22Rv1 (cell line): ENCODE results near the gene DEGS1.

Experiments used
- H3K27ac ChIP-seq: fragments of 450-650 bp; 2 replicates; pipeline ENCODE4 v1.5.1; 2017
- ZFX ChIP-seq: fragments of 450-650 bp; IDR thresholded peaks from 2 replicates; pipeline ENCODE4 v1.6.1; 2017; ENCODE audit warnings: antibody characterized with exemption, borderline replicate concordance
- TF ChIP-seq, protein P1 (sequence below): fragments of 450-650 bp; IDR thresholded peaks from 2 replicates; pipeline ENCODE4 v1.5.1; 2017; ENCODE audit warnings: mild to moderate bottlenecking

Gene DEGS1

GRCh38 chr1:224226849-224227502 is 43.9 kb downstream of the DEGS1 start:
- no peak overlapping the region for H3K27ac ChIP-seq
- TF ChIP-seq, protein P1, sequence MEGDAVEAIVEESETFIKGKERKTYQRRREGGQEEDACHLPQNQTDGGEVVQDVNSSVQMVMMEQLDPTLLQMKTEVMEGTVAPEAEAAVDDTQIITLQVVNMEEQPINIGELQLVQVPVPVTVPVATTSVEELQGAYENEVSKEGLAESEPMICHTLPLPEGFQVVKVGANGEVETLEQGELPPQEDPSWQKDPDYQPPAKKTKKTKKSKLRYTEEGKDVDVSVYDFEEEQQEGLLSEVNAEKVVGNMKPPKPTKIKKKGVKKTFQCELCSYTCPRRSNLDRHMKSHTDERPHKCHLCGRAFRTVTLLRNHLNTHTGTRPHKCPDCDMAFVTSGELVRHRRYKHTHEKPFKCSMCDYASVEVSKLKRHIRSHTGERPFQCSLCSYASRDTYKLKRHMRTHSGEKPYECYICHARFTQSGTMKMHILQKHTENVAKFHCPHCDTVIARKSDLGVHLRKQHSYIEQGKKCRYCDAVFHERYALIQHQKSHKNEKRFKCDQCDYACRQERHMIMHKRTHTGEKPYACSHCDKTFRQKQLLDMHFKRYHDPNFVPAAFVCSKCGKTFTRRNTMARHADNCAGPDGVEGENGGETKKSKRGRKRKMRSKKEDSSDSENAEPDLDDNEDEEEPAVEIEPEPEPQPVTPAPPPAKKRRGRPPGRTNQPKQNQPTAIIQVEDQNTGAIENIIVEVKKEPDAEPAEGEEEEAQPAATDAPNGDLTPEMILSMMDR = no peak
- no peak for TF ChIP-seq ZFX

- TF ChIP-seq, protein P1 = no peak
- TF ChIP-seq ZFX = no peak
- no peak overlapping the region for H3K27ac ChIP-seq
Observed at GRCh38 chr1:224234017-224234416, 51.0 kb downstream of the DEGS1 start.

DNA sequence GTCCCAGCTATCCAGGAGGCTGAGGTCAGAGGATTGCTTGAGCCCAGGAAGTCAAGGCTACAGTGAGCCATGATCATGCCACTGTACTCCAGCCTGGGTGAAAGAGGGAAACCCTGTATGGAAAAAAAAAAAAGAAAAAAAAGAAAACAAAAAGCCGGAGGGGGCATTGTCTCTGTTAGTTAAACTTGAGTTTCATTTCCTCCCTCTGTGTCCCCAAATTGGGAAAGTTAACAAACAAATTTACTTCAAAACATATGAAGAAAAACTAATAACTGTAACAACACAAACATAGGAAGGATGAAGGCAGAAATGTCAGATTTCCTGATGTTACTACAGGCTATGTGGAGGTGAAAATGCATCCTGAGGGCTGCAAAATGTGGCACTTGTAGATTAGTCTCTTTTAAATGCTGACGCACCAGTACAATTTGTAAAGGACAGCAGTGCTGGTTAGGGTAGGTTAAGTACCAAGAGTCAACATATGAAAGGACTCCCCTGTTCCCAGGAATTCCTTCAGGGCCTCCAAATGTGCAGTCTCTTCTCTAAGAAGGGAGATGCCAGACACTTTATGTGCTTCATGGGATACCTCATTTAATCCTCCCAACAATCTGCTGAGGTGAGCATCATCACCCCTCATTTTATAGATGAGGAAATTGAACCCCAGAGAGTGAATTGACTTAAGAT is 52.9 kb downstream of the DEGS1 start:
- TF ChIP-seq, protein P1 = no peak
- no peak for TF ChIP-seq ZFX
- no peak overlapping the region for H3K27ac ChIP-seq

- no peak for TF ChIP-seq ZFX
- TF ChIP-seq, protein P1 = no peak
- H3K27ac ChIP-seq = no peak overlapping the region
Observed at GRCh38 chr1:224237119-224237881, 54.3 kb downstream of the DEGS1 start.

DNA sequence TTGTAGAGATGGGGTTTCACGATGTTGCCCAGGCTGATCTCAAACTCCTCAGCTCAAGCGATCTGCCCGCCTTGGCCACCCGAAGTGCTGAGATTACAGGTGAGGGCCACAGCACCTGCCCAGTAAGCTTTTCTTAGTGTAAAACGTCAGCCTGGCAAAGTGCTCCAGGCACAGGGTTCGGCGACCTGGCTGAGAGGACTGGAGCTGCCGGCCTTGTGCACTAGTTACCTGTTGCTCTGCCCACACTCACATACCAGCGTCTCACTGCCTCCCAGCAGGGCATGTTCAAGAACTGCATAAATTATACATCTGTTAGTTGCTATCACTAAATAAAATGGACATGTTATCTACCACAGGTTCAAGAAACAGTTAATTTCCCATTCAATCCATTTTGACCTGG is 55.2 kb downstream of the DEGS1 start:
- H3K27ac ChIP-seq = no peak overlapping the region
- TF ChIP-seq, protein P1 = no peak
- no peak for TF ChIP-seq ZFX

DNA sequence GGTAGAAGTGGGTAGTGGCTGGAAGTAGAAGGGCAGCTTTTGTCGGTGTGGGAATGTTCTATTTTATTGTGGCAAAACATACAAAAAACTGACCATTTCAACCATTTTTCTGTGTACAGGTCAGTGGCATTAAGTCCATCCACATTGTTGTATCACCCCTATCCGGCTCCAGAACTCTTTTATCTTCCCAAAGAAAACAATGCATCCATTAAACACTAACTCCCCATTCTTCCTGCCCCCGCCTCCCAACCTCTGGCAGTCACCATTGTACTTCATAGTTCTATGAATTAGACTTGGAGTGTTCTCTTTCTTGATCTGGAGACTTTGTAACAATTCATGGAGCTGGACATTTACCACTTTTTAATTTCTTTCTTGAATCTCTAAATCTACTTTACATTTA is 55.7 kb downstream of the DEGS1 start:
- no peak for TF ChIP-seq ZFX
- TF ChIP-seq, protein P1 = no peak
- no peak overlapping the region for H3K27ac ChIP-seq
